SW 1271 (cell line): ENCODE data around the gene RNF41.

Experiments used
- DNase-seq, 2 experiments: peaks; one replicate each; lab custom pipeline; 2025; lab: John Stamatoyannopoulos, UW

The RNF41 gene

GRCh38 chr12:56152756-56153677, 68.7 kb downstream of the RNF41 start:
- DNase-seq = no peak
